ENCODE data around the gene STK25.

STK25 gene

DNA sequence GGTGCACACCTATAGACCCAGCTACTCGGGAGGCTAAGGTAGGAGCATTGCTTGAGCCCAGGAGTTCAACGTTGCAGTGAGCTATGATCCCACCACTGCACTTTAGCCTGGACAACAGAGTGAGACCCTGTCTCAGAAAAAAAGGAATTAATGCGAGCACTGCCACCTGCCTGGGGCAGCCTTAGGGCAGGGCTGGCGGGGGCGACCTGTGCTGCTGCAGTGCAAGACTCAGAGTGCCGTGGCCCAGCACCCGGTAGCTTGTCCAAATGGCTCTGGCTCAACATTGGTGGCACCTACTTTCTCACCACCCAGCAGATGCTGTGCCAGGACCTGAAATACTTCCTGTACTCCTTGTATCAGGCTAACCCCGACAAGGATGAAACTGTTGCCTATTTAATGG lies 30.2 kb downstream of the STK25 start:
- Histone ChIP-seq H3K9ac (ENCODE audit: low read length) (no peak overlapping the region), H3K36me3 (replicated peaks; ENCODE audit: insufficient read depth, low read length) (no peaks in the 10 kb centered on the region), H3K9me2 (replicated peaks; ENCODE audit: insufficient read depth, low read length) (no peaks in the 10 kb centered on the region), H4K20me1 (ENCODE audit: insufficient read depth, low read length) (no peaks in the 10 kb centered on the region), H3K27ac (ENCODE audit: low read length) (no peak overlapping the region), H3K4me1 (ENCODE audit: low read length) (no peaks in the 10 kb centered on the region), H3F3A (ENCODE audit: insufficient read depth, low read length) (no peaks in the 10 kb centered on the region), H3K9me3 (replicated peaks; ENCODE audit: insufficient read depth, low read length) (no peaks in the 10 kb centered on the region), H3K4me2 (ENCODE audit: low read depth, low read length) (no peak overlapping the region), H3K4me3 (ENCODE audit: low read length) (no peak overlapping the region), H3K79me2 (ENCODE audit: low read length) (no peaks in the 10 kb centered on the region), H3K27me3 (replicated peaks; ENCODE audit: insufficient read depth, low read length) (no peaks in the 10 kb centered on the region), H2AFZ (ENCODE audit: low read length) (no peak overlapping the region)
- TF ChIP-seq EZH2 (optimal IDR thresholded peaks at IDR 0.05; ENCODE audit: low read depth, low read length): no peak
- no peak for DNase-seq

DNA sequence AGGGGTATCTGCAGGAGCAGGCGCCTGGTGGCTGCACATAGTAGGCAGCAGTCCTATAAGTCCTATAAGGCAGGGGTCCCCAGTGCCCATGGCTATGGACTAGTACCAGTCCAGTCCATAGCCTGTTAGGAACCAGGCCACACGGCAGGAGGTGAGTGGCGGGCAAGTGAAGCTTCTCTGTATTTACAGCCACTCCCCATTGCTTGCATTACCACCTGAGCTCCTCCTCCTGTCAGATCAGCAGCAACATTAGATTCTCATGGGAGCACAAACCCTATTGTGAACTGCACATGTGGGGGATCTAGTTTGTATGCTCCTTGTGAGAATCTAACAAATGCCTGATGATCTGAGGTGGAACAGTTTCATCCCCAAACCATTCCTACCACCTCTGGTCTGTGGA lies 33.1 kb downstream of the STK25 start:
- H3K27me3 ChIP-seq (replicated peaks; ENCODE audit: insufficient read depth, low read length): no peaks in the 10 kb centered on the region
- DNase-seq: no peak
- no peaks in the 10 kb centered on the region for H3K9me3 ChIP-seq (replicated peaks; ENCODE audit: insufficient read depth, low read length)
- TF ChIP-seq EZH2 (optimal IDR thresholded peaks at IDR 0.05; ENCODE audit: low read depth, low read length) (no peak), EZH2phosphoT487 (IDR thresholded peaks at IDR 0.05; ENCODE audit: low read length) (no peak)
- TF ChIP-seq, protein P1, sequence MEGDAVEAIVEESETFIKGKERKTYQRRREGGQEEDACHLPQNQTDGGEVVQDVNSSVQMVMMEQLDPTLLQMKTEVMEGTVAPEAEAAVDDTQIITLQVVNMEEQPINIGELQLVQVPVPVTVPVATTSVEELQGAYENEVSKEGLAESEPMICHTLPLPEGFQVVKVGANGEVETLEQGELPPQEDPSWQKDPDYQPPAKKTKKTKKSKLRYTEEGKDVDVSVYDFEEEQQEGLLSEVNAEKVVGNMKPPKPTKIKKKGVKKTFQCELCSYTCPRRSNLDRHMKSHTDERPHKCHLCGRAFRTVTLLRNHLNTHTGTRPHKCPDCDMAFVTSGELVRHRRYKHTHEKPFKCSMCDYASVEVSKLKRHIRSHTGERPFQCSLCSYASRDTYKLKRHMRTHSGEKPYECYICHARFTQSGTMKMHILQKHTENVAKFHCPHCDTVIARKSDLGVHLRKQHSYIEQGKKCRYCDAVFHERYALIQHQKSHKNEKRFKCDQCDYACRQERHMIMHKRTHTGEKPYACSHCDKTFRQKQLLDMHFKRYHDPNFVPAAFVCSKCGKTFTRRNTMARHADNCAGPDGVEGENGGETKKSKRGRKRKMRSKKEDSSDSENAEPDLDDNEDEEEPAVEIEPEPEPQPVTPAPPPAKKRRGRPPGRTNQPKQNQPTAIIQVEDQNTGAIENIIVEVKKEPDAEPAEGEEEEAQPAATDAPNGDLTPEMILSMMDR (IDR thresholded peaks at IDR 0.05; ENCODE audit: low read length): no peak
- no peak overlapping the region for H3K4me3 ChIP-seq (ENCODE audit: low read length)
- H3K27ac ChIP-seq (ENCODE audit: low read length): no peak overlapping the region
- H4K20me1 ChIP-seq (ENCODE audit: insufficient read depth, low read length): no peaks in the 10 kb centered on the region
- no peak overlapping the region for H3K4me2 ChIP-seq (ENCODE audit: low read depth, low read length)
- H3K4me1 ChIP-seq (ENCODE audit: low read length): no peaks in the 10 kb centered on the region
- no peaks in the 10 kb centered on the region for H3K9me2 ChIP-seq (replicated peaks; ENCODE audit: insufficient read depth, low read length)
- H3K36me3 ChIP-seq (replicated peaks; ENCODE audit: insufficient read depth, low read length): no peaks in the 10 kb centered on the region
- no peaks in the 10 kb centered on the region for H3K79me2 ChIP-seq (ENCODE audit: low read length)
- no peaks in the 10 kb centered on the region for H3F3A ChIP-seq (ENCODE audit: insufficient read depth, low read length)
- H3K9ac ChIP-seq (ENCODE audit: low read length): no peak overlapping the region
- H2AFZ ChIP-seq (ENCODE audit: low read length): no peak overlapping the region

DNA sequence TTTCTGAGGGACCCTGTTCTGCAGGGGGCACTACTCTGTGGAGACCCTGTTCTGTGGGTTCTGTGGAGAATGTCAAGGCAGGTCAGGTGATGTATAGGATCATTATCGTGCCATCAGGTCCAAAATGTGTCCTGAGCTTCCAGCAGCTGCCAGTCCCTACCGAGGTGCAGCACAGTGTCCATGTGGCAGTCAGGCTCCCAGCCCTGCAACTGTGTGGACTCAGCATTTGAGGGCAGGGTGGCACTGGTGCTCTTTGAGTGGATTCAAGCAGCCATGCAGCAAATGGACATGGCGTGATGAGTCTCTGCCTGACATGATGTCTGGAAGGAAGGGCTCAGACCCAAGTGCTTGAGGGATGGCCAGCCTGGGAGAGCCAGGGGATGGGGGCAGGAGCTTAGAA lies 35.0 kb downstream of the STK25 start:
- no peaks in the 10 kb centered on the region for H3K4me1 ChIP-seq (ENCODE audit: low read length)
- H3K27me3 ChIP-seq (replicated peaks; ENCODE audit: insufficient read depth, low read length): no peaks in the 10 kb centered on the region
- no peak overlapping the region for H3K9ac ChIP-seq (ENCODE audit: low read length)
- TF ChIP-seq, protein P1 (IDR thresholded peaks at IDR 0.05; ENCODE audit: low read length): no peak
- TF ChIP-seq EZH2 (optimal IDR thresholded peaks at IDR 0.05; ENCODE audit: low read depth, low read length): no peak
- TF ChIP-seq EZH2phosphoT487 (IDR thresholded peaks at IDR 0.05; ENCODE audit: low read length): no peak
- no peaks in the 10 kb centered on the region for H3K9me3 ChIP-seq (replicated peaks; ENCODE audit: insufficient read depth, low read length)
- H4K20me1 ChIP-seq (ENCODE audit: insufficient read depth, low read length): no peaks in the 10 kb centered on the region
- H2AFZ ChIP-seq (ENCODE audit: low read length): no peak overlapping the region
- H3K36me3 ChIP-seq (replicated peaks; ENCODE audit: insufficient read depth, low read length): no peaks in the 10 kb centered on the region
- no peaks in the 10 kb centered on the region for H3K79me2 ChIP-seq (ENCODE audit: low read length)
- H3K4me2 ChIP-seq (ENCODE audit: low read depth, low read length): no peak overlapping the region
- H3K9me2 ChIP-seq (replicated peaks; ENCODE audit: insufficient read depth, low read length): no peaks in the 10 kb centered on the region
- DNase-seq: no peak
- H3K4me3 ChIP-seq (ENCODE audit: low read length): no peak overlapping the region
- H3K27ac ChIP-seq (ENCODE audit: low read length): no peak overlapping the region
- H3F3A ChIP-seq (ENCODE audit: insufficient read depth, low read length): no peaks in the 10 kb centered on the region; the same call in 1 of the 2 replicates

DNA sequence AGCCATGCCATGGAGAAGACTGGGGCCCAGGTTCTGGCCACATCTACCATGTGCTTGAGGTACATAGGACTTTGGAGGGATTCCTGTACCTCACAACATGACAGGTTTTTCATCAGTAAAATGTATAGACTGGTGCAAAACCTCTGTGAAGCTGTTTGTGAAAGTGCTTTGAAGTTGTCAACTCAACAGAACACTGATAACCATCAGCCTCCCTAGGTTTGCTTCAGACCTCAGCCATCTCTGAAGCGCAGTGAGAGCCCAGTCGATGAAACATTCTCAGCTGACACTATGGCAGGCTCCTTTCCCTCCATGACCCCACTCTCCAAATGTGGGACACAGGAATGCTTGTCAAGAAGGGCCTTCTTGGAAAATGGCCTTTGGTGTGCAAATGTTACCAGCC lies 38.6 kb downstream of the STK25 start:
- no peaks in the 10 kb centered on the region; the same call in 1 of the 2 replicates for H3F3A ChIP-seq (ENCODE audit: insufficient read depth, low read length)
- H2AFZ ChIP-seq (ENCODE audit: low read length): no peak overlapping the region
- no peaks in the 10 kb centered on the region for H3K9me3 ChIP-seq (replicated peaks; ENCODE audit: insufficient read depth, low read length)
- no peaks in the 10 kb centered on the region for H3K79me2 ChIP-seq (ENCODE audit: low read length)
- no peaks in the 10 kb centered on the region for H3K36me3 ChIP-seq (replicated peaks; ENCODE audit: insufficient read depth, low read length)
- no peak overlapping the region for H3K27ac ChIP-seq (ENCODE audit: low read length)
- no peaks in the 10 kb centered on the region for H4K20me1 ChIP-seq (ENCODE audit: insufficient read depth, low read length)
- no peak for DNase-seq
- no peaks in the 10 kb centered on the region for H3K9me2 ChIP-seq (replicated peaks; ENCODE audit: insufficient read depth, low read length)
- no peak overlapping the region for H3K4me2 ChIP-seq (ENCODE audit: low read depth, low read length)
- H3K27me3 ChIP-seq (replicated peaks; ENCODE audit: insufficient read depth, low read length): no peaks in the 10 kb centered on the region
- no peak overlapping the region for H3K4me3 ChIP-seq (ENCODE audit: low read length)
- TF ChIP-seq EZH2 (optimal IDR thresholded peaks at IDR 0.05; ENCODE audit: low read depth, low read length) (no peak), EZH2phosphoT487 (IDR thresholded peaks at IDR 0.05; ENCODE audit: low read length) (no peak)
- TF ChIP-seq, protein P1 (IDR thresholded peaks at IDR 0.05; ENCODE audit: low read length): no peak
- no peaks in the 10 kb centered on the region for H3K4me1 ChIP-seq (ENCODE audit: low read length)
- H3K9ac ChIP-seq (ENCODE audit: low read length): no peak overlapping the region
